ENCODE results near the gene IGFBP3. TPM values are rescaled to one million over a fixed set of nuclear protein-coding genes. Genes with fewer than 3 reads are reported as not detected.
A peak's percentile ranks its signal among the peaks of the same experiment; 100 is the strongest.

IGFBP3 gene
- total RNA-seq, 1 experiment from 2014 or later, result 14.0 TPM

DNA sequence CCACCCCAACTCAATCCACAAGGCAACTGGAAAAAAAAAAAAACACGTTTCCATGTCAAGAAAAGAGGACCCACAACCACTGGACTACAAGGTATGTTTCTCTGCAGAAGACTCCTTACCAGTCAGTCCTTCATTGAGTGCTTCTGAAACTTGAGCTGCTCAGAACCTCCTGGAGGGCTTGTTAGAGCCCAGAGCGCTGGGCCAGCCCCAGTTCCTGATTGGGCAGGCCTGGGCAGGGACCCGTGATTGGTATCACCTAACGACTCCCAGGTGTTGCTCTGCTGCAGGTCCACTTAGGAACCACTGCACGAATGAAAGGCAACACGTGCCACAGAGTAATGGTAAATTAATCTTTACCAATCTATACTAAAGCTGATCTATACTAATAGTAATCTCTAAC is 47.7 kb downstream of the IGFBP3 start:
- no peak for DNase-seq (ENCODE audit: low read depth)

DNA sequence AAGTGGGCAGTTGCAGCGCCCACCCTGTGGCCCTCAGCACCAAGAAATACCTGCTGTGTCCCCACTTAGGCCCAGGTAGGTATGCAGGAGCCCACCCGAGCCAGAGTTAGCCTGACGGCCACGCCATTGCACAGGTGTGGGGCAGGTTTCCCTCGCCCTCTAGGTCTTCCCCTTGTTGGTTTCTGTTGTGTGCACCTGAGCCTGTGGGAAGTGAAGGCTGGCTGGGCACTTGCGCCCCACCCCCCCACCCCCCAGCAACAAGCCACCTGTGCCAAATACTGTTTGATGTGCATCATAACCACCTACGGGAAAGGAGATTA is 48.1 kb downstream of the IGFBP3 start, which contains the start of gene CCDC201:
CCDC201 (minus strand) TSS at position 48 of the 320 bp plus-strand sequence. CDS start 75 bp downstream, outside the sequence.
- DNase-seq (ENCODE audit: low read depth), result no peak

DNA sequence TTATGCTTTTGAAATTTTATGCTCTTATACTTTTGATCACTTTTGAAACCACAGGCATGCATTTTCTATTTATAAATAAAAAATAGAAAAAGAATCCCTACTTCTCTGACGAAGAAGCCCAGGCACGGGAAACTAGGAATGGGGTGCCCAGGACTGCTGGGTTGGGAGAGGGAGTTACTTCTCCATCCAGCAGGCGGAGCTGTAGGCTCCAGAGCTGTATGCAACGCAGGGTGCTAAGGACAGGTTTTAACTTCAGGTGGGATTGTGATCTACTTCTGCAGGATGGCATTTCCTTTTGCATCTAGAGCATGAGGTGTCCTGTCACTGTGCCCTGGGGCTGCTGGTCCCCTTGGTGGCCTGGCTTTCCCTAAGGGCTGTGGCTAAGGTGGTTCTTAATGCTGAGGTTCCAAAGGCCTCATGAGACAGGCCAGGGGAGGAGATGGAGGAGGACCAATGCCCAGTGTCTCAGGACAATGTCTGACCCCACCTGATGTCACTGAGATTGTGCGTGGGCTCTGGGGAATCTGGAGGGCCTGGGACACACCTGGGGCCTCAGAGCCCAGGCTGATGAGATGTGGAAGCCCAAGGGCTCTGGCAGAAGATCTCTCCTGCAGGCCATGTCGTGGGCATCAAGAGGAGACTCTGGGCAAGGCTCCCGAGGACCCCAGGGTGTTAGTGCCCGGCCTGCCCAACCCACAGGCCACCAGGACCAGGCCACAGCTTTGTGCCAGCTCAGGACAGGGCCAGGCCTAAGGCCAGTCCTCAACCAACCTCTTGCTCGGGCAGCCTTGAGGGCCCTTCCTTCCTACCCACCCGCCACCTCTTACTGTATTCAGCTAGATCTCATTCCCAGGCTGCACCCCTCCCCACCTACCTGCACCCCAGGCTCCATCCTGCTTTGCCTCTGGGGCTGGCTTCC is 48.7 kb downstream of the IGFBP3 start:
- no peak for DNase-seq (ENCODE audit: low read depth)

DNA sequence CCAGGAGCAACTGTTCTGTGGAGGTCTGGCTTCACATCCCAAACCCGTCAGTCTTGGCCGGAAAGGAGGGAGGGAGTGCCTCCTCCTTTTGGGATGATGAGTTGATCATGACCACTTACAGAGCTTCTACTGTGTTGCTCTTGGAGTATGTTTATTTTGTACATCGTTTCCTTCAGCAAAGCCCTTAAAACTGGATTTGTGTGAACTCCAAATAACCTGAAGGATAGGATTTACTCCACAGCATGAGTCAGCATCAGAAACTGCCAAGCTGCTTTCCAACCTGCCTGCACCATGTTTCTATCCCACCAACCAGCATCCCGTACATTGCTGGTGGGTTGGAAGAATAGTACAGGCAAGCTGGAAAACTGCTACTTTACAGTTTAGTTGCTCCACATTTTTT is 51.6 kb downstream of the IGFBP3 start:
- DNase-seq (ENCODE audit: low read depth), result peak; percentile 37

DNA sequence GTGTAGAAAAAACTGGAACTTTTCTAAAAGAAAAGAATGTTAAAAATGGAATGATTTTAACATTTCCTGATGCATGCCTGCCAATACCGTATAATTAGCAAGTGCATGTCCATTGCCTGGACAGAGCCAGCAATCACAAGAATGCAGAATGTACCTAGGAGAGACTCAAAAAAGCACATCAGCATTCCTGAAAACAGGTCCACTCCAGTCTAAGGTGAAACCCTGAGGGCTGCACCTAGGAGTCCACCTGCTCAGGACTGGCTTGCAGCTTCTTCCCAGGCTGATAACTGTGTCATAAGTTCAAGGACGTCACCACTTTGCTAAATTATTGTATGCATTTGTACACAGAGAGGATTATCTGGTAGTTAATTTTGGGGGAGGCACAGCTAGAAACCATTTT is 53.6 kb downstream of the IGFBP3 start:
- no peak for DNase-seq (ENCODE audit: low read depth)

DNA sequence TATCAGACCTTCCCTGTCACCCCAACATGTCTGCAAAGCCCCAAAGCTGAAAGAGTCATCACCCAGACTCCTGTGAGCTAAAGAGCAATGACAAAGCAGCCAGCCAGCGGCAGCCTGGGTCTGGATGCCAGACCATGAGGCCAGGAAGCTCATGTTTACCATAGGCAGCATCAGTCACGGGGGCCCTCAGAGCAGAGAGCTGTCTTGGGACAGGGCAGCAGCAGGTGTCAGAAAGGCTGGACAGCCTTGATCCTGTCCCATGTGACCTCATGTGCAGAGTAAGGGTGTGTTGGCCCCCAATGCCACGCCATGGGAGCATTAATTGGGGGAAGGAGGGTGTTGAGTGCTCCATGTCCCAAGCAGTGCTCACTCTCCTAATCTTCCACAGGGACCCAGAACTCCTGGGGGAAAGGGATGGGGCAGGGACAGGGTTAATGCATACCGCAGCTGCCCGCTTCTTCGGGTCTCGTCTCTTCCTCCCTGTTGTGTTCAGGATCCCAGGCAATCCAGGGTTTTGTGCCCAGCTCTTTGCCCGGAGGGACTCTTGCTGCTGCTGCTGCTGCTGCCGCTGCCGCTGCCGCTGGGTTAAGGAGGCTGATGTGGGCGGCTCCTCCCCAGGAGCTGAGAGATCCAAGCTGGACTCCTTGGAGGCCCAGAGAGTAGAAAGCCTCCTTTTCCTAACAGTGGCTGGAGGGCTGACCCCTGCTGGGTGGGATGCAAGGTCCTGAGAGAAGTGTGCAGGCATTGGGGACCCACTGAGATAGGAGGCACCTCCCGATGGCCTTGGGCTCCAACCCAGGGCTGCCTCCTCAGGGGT is 55.3 kb downstream of the IGFBP3 start:
- no peak for DNase-seq (ENCODE audit: low read depth)

DNA sequence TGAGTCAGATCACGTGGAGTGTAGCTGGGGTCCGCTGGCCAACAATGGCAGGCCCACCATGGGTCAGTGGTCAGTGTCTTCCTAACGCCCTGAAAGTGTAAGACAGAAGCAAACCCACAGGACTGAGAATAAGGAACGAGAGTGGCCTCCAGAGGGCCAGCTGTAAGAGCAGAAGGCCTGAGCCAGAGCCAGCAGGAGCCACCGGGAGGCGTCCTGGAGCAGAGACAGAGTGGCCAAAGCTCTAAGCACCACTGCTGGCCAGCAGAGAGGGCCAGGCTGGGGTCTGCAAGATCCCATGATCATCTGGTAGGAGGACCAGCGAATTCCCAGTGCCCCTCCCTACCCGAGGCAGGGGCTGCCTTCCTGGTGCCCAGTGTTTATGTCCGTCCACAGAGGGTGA is 57.4 kb downstream of the IGFBP3 start:
- DNase-seq (ENCODE audit: low read depth), result no peak

Other genes with a start within 250 kb of the IGFBP3 start
- gene CCDC201, start 48.2 kb downstream of the IGFBP3 start, total RNA-seq (2014; rRNA removed), result not detected in 2 replicates
- 0.23 and 1.2 TPM in 2 replicates for gene IGFBP1, start 32.8 kb downstream of the IGFBP3 start, total RNA-seq (2014; rRNA removed)